T-helper 17 cell (primary cell): ENCODE data around the gene RBM47. TPM values are rescaled to one million over a fixed set of nuclear protein-coding genes. Genes with fewer than 3 reads are reported as not detected.

ENCODE experiments used
- ATAC-seq: fragments of 150-1000 bp; cut with Tn5 transposase; 2 replicates; pipeline ENCODE4 v1.10.0; 2021; ENCODE audit warnings: mild to moderate bottlenecking, moderate library complexity
- DNase-seq, 3 donors: peaks; one replicate each; pipeline versions ENCODE4 v3.0.0 to v3.0.0-alpha.2; 2020 to 2021
- H3K9me3 ChIP-seq: one replicate; pipeline ENCODE4 v1.7.0; 2013; ENCODE audit warnings: low read length, mild to moderate bottlenecking; ENCODE audit not compliant: control insufficient read depth, poor library complexity, severe bottlenecking
- H3K27ac Mint-ChIP-seq: one replicate; pipeline ENCODE4 v1.8.0; 2022; ENCODE audit warnings: mild to moderate bottlenecking, moderate library complexity, mixed read lengths
- H3K27me3 Mint-ChIP-seq: one replicate; pipeline ENCODE4 v1.8.0; 2022; ENCODE audit warnings: mixed read lengths
- H3K36me3 Mint-ChIP-seq: one replicate; pipeline ENCODE4 v1.8.0; 2022; ENCODE audit warnings: low read depth, mixed read lengths
- H3K4me1 Mint-ChIP-seq: one replicate; pipeline ENCODE4 v1.8.0; 2022; ENCODE audit warnings: mild to moderate bottlenecking, mixed read lengths
- H3K4me3 Mint-ChIP-seq: one replicate; pipeline ENCODE4 v1.8.0; 2022; ENCODE audit warnings: mild to moderate bottlenecking, moderate library complexity, mixed read lengths
- total RNA-seq, 4 donors: library from RNA in 2 of 4; stranded (reverse) in 2 of 4; gene quantifications; one replicate each; pipeline ENCODE4 v1.2.3 and lab custom pipeline; 2022 to 2026

RBM47 gene
- total RNA-seq, 2 donors from 2014 or later = 0.91 to 3.4 TPM

GRCh38 chr4:40492691-40493090, 137.0 kb downstream of the RBM47 start:
- Mint-ChIP-seq H3K27me3 (peaks cover 7% of the 10 kb centered on the region), H3K4me3 (no peak overlapping the region), H3K4me1 (no peaks in the 10 kb centered on the region), H3K27ac (no peak overlapping the region), H3K36me3 (no peaks in the 10 kb centered on the region)
- DNase-seq = no peak
- no peak for ATAC-seq
- no peaks in the 10 kb centered on the region for H3K9me3 ChIP-seq

- Mint-ChIP-seq H3K27me3 (peaks cover 11% of the 10 kb centered on the region), H3K27ac (no peak overlapping the region), H3K36me3 (no peaks in the 10 kb centered on the region), H3K4me3 (no peak overlapping the region), H3K4me1 (no peaks in the 10 kb centered on the region)
- DNase-seq (no peak), ATAC-seq (no peak)
- H3K9me3 ChIP-seq = no peaks in the 10 kb centered on the region
These were observed 139.2 kb downstream of the RBM47 start for GRCh38 chr4:40490481-40490880.

GRCh38 chr4:40489961-40490360, 139.7 kb downstream of the RBM47 start:
- no peak overlapping the region for H3K4me3 Mint-ChIP-seq
- H3K9me3 ChIP-seq = no peaks in the 10 kb centered on the region
- no peak for DNase-seq
- ATAC-seq = no peak
- no peaks in the 10 kb centered on the region for H3K36me3 Mint-ChIP-seq
- H3K27me3 Mint-ChIP-seq = peaks cover 11% of the 10 kb centered on the region
- no peak overlapping the region for H3K27ac Mint-ChIP-seq
- no peaks in the 10 kb centered on the region for H3K4me1 Mint-ChIP-seq

GRCh38 chr4:40486534-40486933, 143.1 kb downstream of the RBM47 start:
- H3K4me1 Mint-ChIP-seq = peaks cover 2% of the 10 kb centered on the region
- no peak overlapping the region for H3K27ac Mint-ChIP-seq
- no peak for ATAC-seq
- H3K4me3 Mint-ChIP-seq = no peak overlapping the region
- H3K36me3 Mint-ChIP-seq = no peaks in the 10 kb centered on the region
- DNase-seq = no peak
- H3K9me3 ChIP-seq = no peaks in the 10 kb centered on the region
- peaks cover 22% of the 10 kb centered on the region for H3K27me3 Mint-ChIP-seq

GRCh38 chr4:40484346-40485090, 145.1 kb downstream of the RBM47 start:
- H3K36me3 Mint-ChIP-seq = no peaks in the 10 kb centered on the region
- peaks cover 22% of the 10 kb centered on the region for H3K27me3 Mint-ChIP-seq
- DNase-seq (no peak), ATAC-seq (no peak)
- H3K9me3 ChIP-seq = no peaks in the 10 kb centered on the region
- no peak overlapping the region for H3K27ac Mint-ChIP-seq
- H3K4me3 Mint-ChIP-seq = no peak overlapping the region
- peaks cover 2% of the 10 kb centered on the region for H3K4me1 Mint-ChIP-seq

GRCh38 chr4:40482985-40483647, 146.5 kb downstream of the RBM47 start:
- H3K4me1 Mint-ChIP-seq = peaks cover 2% of the 10 kb centered on the region
- ATAC-seq = no peak
- no peaks in the 10 kb centered on the region for H3K36me3 Mint-ChIP-seq
- H3K9me3 ChIP-seq = no peaks in the 10 kb centered on the region
- peaks cover 22% of the 10 kb centered on the region for H3K27me3 Mint-ChIP-seq
- no peak overlapping the region for H3K27ac Mint-ChIP-seq
- H3K4me3 Mint-ChIP-seq = no peak overlapping the region
- no peak for DNase-seq

GRCh38 chr4:40481977-40482376, 147.7 kb downstream of the RBM47 start:
- Mint-ChIP-seq H3K4me3 (no peak overlapping the region), H3K27me3 (peaks cover 17% of the 10 kb centered on the region)
- no peak for ATAC-seq

GRCh38 chr4:40480291-40480690, 149.4 kb downstream of the RBM47 start:
- no peak for ATAC-seq

More at GRCh38 chr4:40481977-40482376, 147.7 kb downstream of the RBM47 start:
- no peaks in the 10 kb centered on the region for H3K36me3 Mint-ChIP-seq
- H3K9me3 ChIP-seq = no peaks in the 10 kb centered on the region
- peaks cover 2% of the 10 kb centered on the region for H3K4me1 Mint-ChIP-seq
- no peak for DNase-seq
- no peak overlapping the region for H3K27ac Mint-ChIP-seq

GRCh38 chr4:40479378-40479777, 150.3 kb downstream of the RBM47 start:
- no peak overlapping the region for H3K27ac Mint-ChIP-seq
- ATAC-seq (no peak), DNase-seq (no peak)
- H3K9me3 ChIP-seq = no peaks in the 10 kb centered on the region
- H3K27me3 Mint-ChIP-seq = peaks cover 17% of the 10 kb centered on the region
- peaks cover 7% of the 10 kb centered on the region for H3K4me1 Mint-ChIP-seq
- no peaks in the 10 kb centered on the region for H3K36me3 Mint-ChIP-seq
- H3K4me3 Mint-ChIP-seq = no peak overlapping the region

More at GRCh38 chr4:40480291-40480690, 149.4 kb downstream of the RBM47 start:
- Mint-ChIP-seq H3K4me3 (no peak overlapping the region), H3K27ac (no peak overlapping the region), H3K36me3 (no peaks in the 10 kb centered on the region), H3K27me3 (peaks cover 17% of the 10 kb centered on the region), H3K4me1 (peaks cover 5% of the 10 kb centered on the region)
- DNase-seq = no peak
- H3K9me3 ChIP-seq = no peaks in the 10 kb centered on the region

GRCh38 chr4:40475609-40476008, 154.1 kb downstream of the RBM47 start:
- Mint-ChIP-seq H3K27me3 (peaks cover 5% of the 10 kb centered on the region), H3K4me1 (peaks cover 4% of the 10 kb centered on the region), H3K4me3 (no peak overlapping the region), H3K27ac (no peak overlapping the region), H3K36me3 (no peaks in the 10 kb centered on the region)
- DNase-seq = no peak
- no peaks in the 10 kb centered on the region for H3K9me3 ChIP-seq
- ATAC-seq = no peak

- no peak for ATAC-seq
These were observed 155.9 kb downstream of the RBM47 start for GRCh38 chr4:40473578-40474388.

GRCh38 chr4:40471923-40472322, 157.7 kb downstream of the RBM47 start:
- Mint-ChIP-seq H3K36me3 (no peaks in the 10 kb centered on the region), H3K4me1 (peaks cover 4% of the 10 kb centered on the region), H3K4me3 (no peak overlapping the region), H3K27me3 (no peaks in the 10 kb centered on the region), H3K27ac (no peak overlapping the region)
- ATAC-seq (no peak), DNase-seq (no peak)
- no peaks in the 10 kb centered on the region for H3K9me3 ChIP-seq

More at GRCh38 chr4:40473578-40474388, 155.9 kb downstream of the RBM47 start:
- DNase-seq = no peak
- no peaks in the 10 kb centered on the region for H3K9me3 ChIP-seq
- no peak overlapping the region for H3K27ac Mint-ChIP-seq
- H3K4me3 Mint-ChIP-seq = peak overlapping the region; percentile 19
- H3K4me1 Mint-ChIP-seq = peaks cover 4% of the 10 kb centered on the region
- H3K36me3 Mint-ChIP-seq = no peaks in the 10 kb centered on the region
- no peaks in the 10 kb centered on the region for H3K27me3 Mint-ChIP-seq

GRCh38 chr4:40466789-40467188, 162.9 kb downstream of the RBM47 start:
- Mint-ChIP-seq H3K4me3 (no peak overlapping the region), H3K27ac (no peak overlapping the region), H3K4me1 (peaks cover 4% of the 10 kb centered on the region), H3K36me3 (peaks cover 2% of the 10 kb centered on the region), H3K27me3 (no peaks in the 10 kb centered on the region)
- ATAC-seq (no peak), DNase-seq (no peak)
- H3K9me3 ChIP-seq = no peaks in the 10 kb centered on the region
